PC-9 (cell line): ENCODE measurements around the gene PRKRIP1. TPM values are rescaled to one million over a fixed set of nuclear protein-coding genes. Genes with fewer than 3 reads are reported as not detected.

Source experiments
- BruUV-seq: library from RNA; stranded (reverse); fragments of 400-500 nt; replicated peaks from 2 replicates; lab custom pipeline; 2021; lab: Mats Ljungman, UMichigan
- CTCF ChIA-PET: fragments of 300-600 bp; sonication (Branson Sonifier 250); formaldehyde crosslinking; loops from one replicate; lab custom pipeline; 2022; ENCODE audit warnings: antibody characterized with exemption; lab: Charles Lee
- POLR2A ChIA-PET: fragments of 300-600 bp; sonication (Branson Sonifier 250); formaldehyde crosslinking; loops from one replicate; lab custom pipeline; 2022; ENCODE audit warnings: antibody characterized with exemption; ENCODE audit not compliant: unreplicated experiment; lab: Charles Lee
- DNase-seq, 2 experiments: peaks; one replicate each; pipeline versions ENCODE4 v3.0.0 to v3.0.0-alpha.2; 2015 to 2022; ENCODE audit warnings: mixed read lengths in 1 of 2
- H2AFZ ChIP-seq: fragments of 200-600 bp; sonication (generic); 2 replicates; pipeline ENCODE4 v1.8.1; 2017; ENCODE audit warnings: antibody characterized with exemption
- H3F3A ChIP-seq: fragments of 200-600 bp; sonication (generic); 2 replicates; pipeline ENCODE4 v1.8.1; 2017; ENCODE audit warnings: antibody characterized with exemption, mild to moderate bottlenecking, low read depth; ENCODE audit not compliant: insufficient read depth
- H3K27ac ChIP-seq: fragments of 200-600 bp; sonication (generic); 2 replicates; pipeline ENCODE4 v1.6.1; 2016; ENCODE audit warnings: mixed run types
- H3K27me3 ChIP-seq: fragments of 200-600 bp; sonication (generic); 2 replicates; pipeline ENCODE4 v1.6.1; 2016; ENCODE audit warnings: low read depth, mixed run types; ENCODE audit not compliant: insufficient read depth
- H3K36me3 ChIP-seq: fragments of 200-600 bp; sonication (generic); 2 replicates; pipeline ENCODE4 v1.6.1; 2016; ENCODE audit warnings: low read depth, mixed run types
- H3K4me1 ChIP-seq: fragments of 200-600 bp; sonication (generic); replicated peaks from 2 replicates; pipeline ENCODE4 v1.6.1; 2016; ENCODE audit warnings: mixed run types; ENCODE audit not compliant: insufficient read depth
- H3K4me2 ChIP-seq: fragments of 200-600 bp; sonication (generic); 2 replicates; pipeline ENCODE4 v1.6.1; 2017; ENCODE audit warnings: mixed run types
- H3K4me3 ChIP-seq: fragments of 200-600 bp; sonication (generic); 2 replicates; pipeline ENCODE4 v1.6.1; 2016; ENCODE audit warnings: mixed run types
- H3K79me2 ChIP-seq: fragments of 200-600 bp; sonication (generic); 2 replicates; pipeline ENCODE4 v1.6.1; 2017; ENCODE audit warnings: low read depth, mixed run types
- H3K9me2 ChIP-seq: fragments of 200-600 bp; sonication (generic); 2 replicates; pipeline ENCODE4 v1.8.1; 2017; ENCODE audit warnings: mild to moderate bottlenecking; ENCODE audit not compliant: insufficient read depth
- H3K9me3 ChIP-seq: fragments of 200-600 bp; sonication (generic); 2 replicates; pipeline ENCODE4 v1.8.1; 2016; ENCODE audit warnings: low read depth; ENCODE audit not compliant: insufficient read depth
- H4K20me1 ChIP-seq: fragments of 200-600 bp; sonication (generic); 2 replicates; pipeline ENCODE4 v1.8.1; 2017; ENCODE audit not compliant: insufficient read depth
- EZH2 ChIP-seq: fragments of 200-600 bp; sonication (generic); IDR thresholded peaks from 2 replicates; pipeline ENCODE4 v1.8.0; 2017; ENCODE audit warnings: antibody characterized with exemption, low read depth
- intact Hi-C: fragments of 100-400 bp; cut with micrococcal nuclease; formaldehyde crosslinking; loops from one replicate; pipeline ENCODE4 v1.10.0; 2022; ENCODE audit not compliant: unreplicated experiment
- total RNA-seq: library from RNA; stranded (reverse); gene quantifications from 2 replicates; pipeline ENCODE4 v1.2.3, GENCODE V29; 2021
- TF ChIP-seq, protein P1 (sequence below): fragments of 200-600 bp; sonication (generic); conservative IDR thresholded peaks from 2 replicates; pipeline ENCODE4 v1.6.1; 2017; ENCODE audit warnings: mixed run types, antibody characterized with exemption, mild to moderate bottlenecking, moderate library complexity

PRKRIP1 gene
- total RNA-seq, 1 experiment from 2014 or later: 34.6 TPM

DNA sequence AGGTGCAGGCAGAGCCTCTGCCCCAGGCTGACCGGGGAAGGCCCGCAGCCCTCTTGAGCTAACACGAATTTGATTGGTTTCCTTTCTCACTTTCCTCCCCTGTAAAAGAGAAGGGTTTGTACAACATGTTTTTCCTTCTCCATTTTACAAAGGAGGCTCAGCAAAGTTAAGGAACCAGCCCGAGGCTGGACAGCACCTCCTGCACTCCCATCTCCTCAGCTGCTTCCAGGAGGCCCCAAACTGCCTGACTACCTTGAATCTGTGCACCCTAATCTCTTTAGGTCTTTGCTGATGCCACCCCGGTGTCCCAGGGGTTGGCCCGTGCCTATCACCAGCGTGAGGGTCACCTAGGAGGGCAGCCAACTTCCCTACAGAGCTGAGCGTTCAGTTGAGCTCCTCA is 64.3 kb downstream of the PRKRIP1 start:
- Histone ChIP-seq H3K79me2 (peaks cover 17% of the 10 kb centered on the region; the same call in 1 of the 2 replicates), H3K9me2 (no peaks in the 10 kb centered on the region), H3K4me2 (no peak overlapping the region), H3K36me3 (no peaks in the 10 kb centered on the region), H3F3A (0 out of 2 replicates have a peak, but pooled peaks cover 2% of the 10 kb centered on the region), H3K4me3 (no peak overlapping the region), H3K4me1 (peaks cover 7% of the 10 kb centered on the region; the same call in 1 of the 2 replicates), H3K27ac (no peak overlapping the region), H3K9me3 (no peaks in the 10 kb centered on the region), H2AFZ (no peak overlapping the region), H4K20me1 (no peaks in the 10 kb centered on the region), H3K27me3 (no peaks in the 10 kb centered on the region)
- intact Hi-C loops: loop anchor here (10.0 kb wide), 1 partner anchor 186 kb away; no protein-coding TSS in a partner anchor
- no TSS peak for BruUV-seq
- no peak for DNase-seq
- ChIA-PET POLR2A (no interaction called here), CTCF (no interaction called here)
- TF ChIP-seq EZH2: no peak
- TF ChIP-seq, protein P1, sequence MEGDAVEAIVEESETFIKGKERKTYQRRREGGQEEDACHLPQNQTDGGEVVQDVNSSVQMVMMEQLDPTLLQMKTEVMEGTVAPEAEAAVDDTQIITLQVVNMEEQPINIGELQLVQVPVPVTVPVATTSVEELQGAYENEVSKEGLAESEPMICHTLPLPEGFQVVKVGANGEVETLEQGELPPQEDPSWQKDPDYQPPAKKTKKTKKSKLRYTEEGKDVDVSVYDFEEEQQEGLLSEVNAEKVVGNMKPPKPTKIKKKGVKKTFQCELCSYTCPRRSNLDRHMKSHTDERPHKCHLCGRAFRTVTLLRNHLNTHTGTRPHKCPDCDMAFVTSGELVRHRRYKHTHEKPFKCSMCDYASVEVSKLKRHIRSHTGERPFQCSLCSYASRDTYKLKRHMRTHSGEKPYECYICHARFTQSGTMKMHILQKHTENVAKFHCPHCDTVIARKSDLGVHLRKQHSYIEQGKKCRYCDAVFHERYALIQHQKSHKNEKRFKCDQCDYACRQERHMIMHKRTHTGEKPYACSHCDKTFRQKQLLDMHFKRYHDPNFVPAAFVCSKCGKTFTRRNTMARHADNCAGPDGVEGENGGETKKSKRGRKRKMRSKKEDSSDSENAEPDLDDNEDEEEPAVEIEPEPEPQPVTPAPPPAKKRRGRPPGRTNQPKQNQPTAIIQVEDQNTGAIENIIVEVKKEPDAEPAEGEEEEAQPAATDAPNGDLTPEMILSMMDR: no peak

DNA sequence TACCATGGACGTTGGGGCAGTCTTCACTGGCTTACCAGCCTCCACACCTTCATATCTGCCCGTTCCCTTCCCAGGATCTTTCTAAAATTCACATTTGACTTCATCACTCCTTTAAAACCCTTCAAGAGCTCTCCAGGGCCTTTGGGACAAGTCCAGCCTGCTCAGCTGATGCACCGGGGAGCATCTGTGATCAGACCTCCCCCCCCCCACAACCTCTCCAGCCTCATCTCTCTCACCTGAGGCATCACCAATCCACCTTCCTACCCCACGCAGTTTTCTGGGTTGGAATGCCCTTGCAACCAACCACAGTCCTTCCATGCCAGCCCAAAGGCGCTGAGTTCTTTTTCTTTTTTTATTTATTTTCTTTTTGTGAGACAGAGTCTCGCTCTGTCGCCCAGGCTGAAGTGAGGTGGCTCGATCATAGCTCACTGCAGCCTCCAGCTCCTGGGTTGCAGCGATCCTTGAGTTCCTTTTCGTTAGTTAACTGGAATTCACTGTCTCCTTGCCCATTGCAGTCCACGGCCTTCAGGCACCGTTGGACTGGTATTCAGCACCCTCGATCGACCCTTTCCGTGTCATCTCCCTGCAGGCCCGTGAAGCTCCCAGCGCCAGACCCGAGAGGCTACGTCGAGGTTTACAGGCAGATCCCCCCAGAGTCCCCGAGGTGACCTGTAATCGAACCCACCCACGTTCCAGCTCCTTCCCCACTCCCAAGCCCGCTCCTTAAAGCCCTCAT is 67.8 kb downstream of the PRKRIP1 start:
- Histone ChIP-seq H4K20me1 (no peaks in the 10 kb centered on the region), H3K79me2 (peaks cover 17% of the 10 kb centered on the region; the same call in 1 of the 2 replicates), H3K36me3 (no peaks in the 10 kb centered on the region), H3K4me1 (peaks cover 12% of the 10 kb centered on the region), H3K4me3 (peak overlapping the region; percentile 99), H3K9me2 (no peaks in the 10 kb centered on the region), H3K27me3 (no peaks in the 10 kb centered on the region), H2AFZ (peak overlapping the region; percentile 100), H3K9me3 (no peaks in the 10 kb centered on the region), H3K4me2 (peak overlapping the region; percentile 91), H3K27ac (no peak overlapping the region), H3F3A (no peaks in the 10 kb centered on the region; the same call in 1 of the 2 replicates)
- BruUV-seq: TSS peak; percentile 16
- DNase-seq: no peak
- ChIA-PET POLR2A (interaction anchor here (0.6 to 0.8 kb wide), 2 partner anchors 48 to 77 kb away, joined by 3 to 28 read pairs; no protein-coding TSS in a partner anchor), CTCF (no interaction called here)
- TF ChIP-seq, protein P1: no peak
- TF ChIP-seq EZH2: no peak
- intact Hi-C loops: loop anchor here (10.0 kb wide), 1 partner anchor 189 kb away; no protein-coding TSS in a partner anchor

DNA sequence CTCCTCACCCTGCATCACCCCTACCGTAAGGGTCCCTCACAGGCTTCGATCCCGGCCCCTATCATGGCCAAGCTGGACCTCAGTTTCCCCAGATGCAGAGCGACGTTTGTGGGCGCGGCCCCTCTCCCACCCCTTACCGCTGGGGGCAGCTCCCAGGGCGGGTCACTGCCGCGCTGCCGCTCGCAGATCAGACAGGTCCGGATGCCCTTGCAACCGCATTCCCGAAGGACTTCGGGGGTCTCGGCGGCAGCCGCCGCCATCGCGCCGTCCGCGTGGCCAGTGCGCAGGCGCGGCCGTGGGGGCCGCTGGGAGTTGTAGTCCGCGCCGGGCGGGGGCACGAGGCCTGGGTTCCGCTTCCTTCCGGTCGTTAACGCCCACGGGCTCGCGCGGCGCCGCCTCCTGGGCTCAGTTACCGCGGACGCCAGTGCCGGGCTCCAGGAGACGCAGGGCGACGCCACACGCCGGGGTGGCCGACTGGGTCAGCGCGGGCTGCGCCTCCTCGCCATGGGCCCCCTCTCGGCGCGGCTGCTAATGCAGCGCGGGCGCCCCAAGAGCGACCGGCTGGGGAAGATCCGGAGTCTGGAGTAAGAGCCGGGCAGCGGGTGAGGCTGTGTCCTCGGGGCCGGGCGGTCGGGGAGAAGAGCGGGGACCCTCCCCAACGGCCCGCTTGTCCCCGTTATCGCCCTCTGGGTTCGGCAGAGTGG is 68.6 kb downstream of the PRKRIP1 start, which contains the start of the genes ALKBH4 and LRWD1:
TSS of gene ALKBH4 (minus strand) at position 287 of the 704 bp plus-strand sequence. CDS start at position 260, 27 bp downstream.
TSS of gene LRWD1 (plus strand) at position 408 of the 704 bp plus-strand sequence. CDS start at position 505, 97 bp downstream.
- H3F3A ChIP-seq: no peaks in the 10 kb centered on the region; the same call in 1 of the 2 replicates
- ChIA-PET CTCF (interaction anchor here (0.5 to 0.6 kb wide), 2 partner anchors 31 to 185 kb away, joined by 6 to 7 read pairs; no protein-coding TSS in a partner anchor), POLR2A (interaction anchor here (0.8 kb wide), 1 partner anchor 49 kb away, joined by 28 read pairs; no protein-coding TSS in a partner anchor)
- peaks cover 12% of the 10 kb centered on the region for H3K4me1 ChIP-seq
- peak within 1 kb of the TSS; percentile 99 for H3K4me3 ChIP-seq
- no peak within 1 kb of the TSS for H3K27ac ChIP-seq
- H3K4me2 ChIP-seq: peak within 1 kb of the TSS; percentile 91
- intact Hi-C loops: loop anchor here (10.0 kb wide), 1 partner anchor 190 kb away; no protein-coding TSS in a partner anchor
- H4K20me1 ChIP-seq: no peaks in the 10 kb centered on the region
- H3K79me2 ChIP-seq: peaks cover 17% of the 10 kb centered on the region; the same call in 1 of the 2 replicates
- H3K36me3 ChIP-seq: no peaks in the 10 kb centered on the region
- no peaks in the 10 kb centered on the region for H3K9me2 ChIP-seq
- H3K9me3 ChIP-seq: no peaks in the 10 kb centered on the region
- DNase-seq: peak; percentile 69 to 95
- H2AFZ ChIP-seq: peak within 1 kb of the TSS; percentile 100
- no peaks in the 10 kb centered on the region for H3K27me3 ChIP-seq
- TF ChIP-seq, protein P1: no peak
- no peak for TF ChIP-seq EZH2
- no TSS peak for BruUV-seq
